GM11168 (cell line): Measurements from ENCODE around the gene DLGAP1.

Experiments used
- in situ Hi-C: fragments of 300-500 bp; cut with MboI; formaldehyde crosslinking; loops from one replicate; pipeline ENCODE4 v1.12.0; 2022; ENCODE audit warnings: low sequenced_read_pairs; ENCODE audit not compliant: unreplicated experiment

DLGAP1 gene

GRCh38 chr18:3480827-3481573 is 974.1 kb downstream of the DLGAP1 start:
- in situ Hi-C loops = no loop called here

GRCh38 chr18:3479978-3480509 is 975.1 kb downstream of the DLGAP1 start:
- in situ Hi-C loops = no loop called here

- in situ Hi-C loops = no loop called here
Measured at GRCh38 chr18:3478262-3478978, 976.7 kb downstream of the DLGAP1 start.

GRCh38 chr18:3472681-3473544 is 982.2 kb downstream of the DLGAP1 start:
- in situ Hi-C loops = loop anchor here (25.0 kb wide), 1 partner anchor 186 kb away; no protein-coding TSS in a partner anchor

- in situ Hi-C loops = loop anchor here (25.0 kb wide), 1 partner anchor 185 kb away; no protein-coding TSS in a partner anchor
Measured at GRCh38 chr18:3472121-3472520, 983.0 kb downstream of the DLGAP1 start.

- in situ Hi-C loops = loop anchor here (25.0 kb wide), 1 partner anchor 184 kb away; no protein-coding TSS in a partner anchor
Measured at GRCh38 chr18:3471141-3471648, 983.9 kb downstream of the DLGAP1 start.

GRCh38 chr18:3468833-3469232 is 986.3 kb downstream of the DLGAP1 start:
- in situ Hi-C loops = loop anchor here (25.0 kb wide), 1 partner anchor 182 kb away; no protein-coding TSS in a partner anchor

GRCh38 chr18:3468066-3468705 is 986.9 kb downstream of the DLGAP1 start:
- in situ Hi-C loops = loop anchor here (25.0 kb wide), 1 partner anchor 181 kb away; no protein-coding TSS in a partner anchor

GRCh38 chr18:3466872-3467271 is 988.2 kb downstream of the DLGAP1 start:
- in situ Hi-C loops = loop anchor here (25.0 kb wide), 1 partner anchor 180 kb away; no protein-coding TSS in a partner anchor

GRCh38 chr18:3466045-3466444 is 989.1 kb downstream of the DLGAP1 start:
- in situ Hi-C loops = loop anchor here (25.0 kb wide), 1 partner anchor 179 kb away; no protein-coding TSS in a partner anchor

- in situ Hi-C loops = loop anchor here (25.0 kb wide), 1 partner anchor 176 kb away; no protein-coding TSS in a partner anchor
Measured at GRCh38 chr18:3463051-3463450, 992.1 kb downstream of the DLGAP1 start.

GRCh38 chr18:3461704-3462103 is 993.4 kb downstream of the DLGAP1 start:
- in situ Hi-C loops = loop anchor here (25.0 kb wide), 1 partner anchor 174 kb away; no protein-coding TSS in a partner anchor

- in situ Hi-C loops = loop anchor here (25.0 kb wide), 1 partner anchor 174 kb away; no protein-coding TSS in a partner anchor
Measured at GRCh38 chr18:3460823-3461398, 994.2 kb downstream of the DLGAP1 start.

- in situ Hi-C loops = loop anchor here (25.0 kb wide), 1 partner anchor 172 kb away; no protein-coding TSS in a partner anchor
Measured at GRCh38 chr18:3458952-3459853, 995.9 kb downstream of the DLGAP1 start.

- in situ Hi-C loops = loop anchor here (25.0 kb wide), 1 partner anchor 171 kb away; no protein-coding TSS in a partner anchor
Measured at GRCh38 chr18:3458378-3458777, 996.7 kb downstream of the DLGAP1 start.

- in situ Hi-C loops = loop anchor here (25.0 kb wide), 1 partner anchor 170 kb away; no protein-coding TSS in a partner anchor
Measured at GRCh38 chr18:3457261-3457724, 997.8 kb downstream of the DLGAP1 start.

- in situ Hi-C loops = loop anchor here (25.0 kb wide), 1 partner anchor 169 kb away; no protein-coding TSS in a partner anchor
Measured at GRCh38 chr18:3456686-3457069, 998.4 kb downstream of the DLGAP1 start.
